Lung (tissue), 12 donors: Measurements from ENCODE around the gene IP6K2. TPM values are rescaled to one million over a fixed set of nuclear protein-coding genes. Genes with fewer than 3 reads are reported as not detected.

Source experiments
- ATAC-seq: fragments of 200-7000 bp; cut with Tn5 transposase; one replicate; pipeline ENCODE4 v1.9.1; 2020; ENCODE audit warnings: moderate number of reproducible peaks; ENCODE audit not compliant: insufficient read depth, low FRiP score
- DNase-seq, 3 donors: peaks; one replicate each; pipeline ENCODE4 v3.0.0-alpha.2; 2013 to 2017
- H3K27ac ChIP-seq, 2 donors: one replicate each; pipeline ENCODE4 v1.5.1; 2013; ENCODE audit warnings: mild to moderate bottlenecking in 2 of 2, moderate library complexity in 2 of 2, control low read depth in 1 of 2, inconsistent platforms in 1 of 2, low read depth in 1 of 2, low read length in 1 of 2
- H3K27me3 ChIP-seq, 3 donors: one replicate each; pipeline ENCODE4 v1.5.1; 2013; ENCODE audit warnings: low read length in 2 of 3; ENCODE audit not compliant: control insufficient read depth in 3 of 3, insufficient read depth in 3 of 3
- H3K36me3 ChIP-seq, 4 donors: one replicate each; pipeline ENCODE4 v1.5.1; 2013; ENCODE audit warnings: low read length in 4 of 4, mild to moderate bottlenecking in 1 of 4, moderate library complexity in 1 of 4; ENCODE audit not compliant: control insufficient read depth in 4 of 4, insufficient read depth in 4 of 4
- H3K4me1 ChIP-seq, 5 donors: one replicate each; pipeline ENCODE4 v1.5.1; 2013; ENCODE audit warnings: low read length in 5 of 5, mild to moderate bottlenecking in 2 of 5, moderate library complexity in 1 of 5; ENCODE audit not compliant: control insufficient read depth in 5 of 5, insufficient read depth in 5 of 5
- H3K4me3 ChIP-seq: one replicate; pipeline ENCODE4 v1.5.1; 2013; ENCODE audit warnings: mild to moderate bottlenecking, control low read depth, moderate library complexity
- H3K9ac ChIP-seq, 2 donors: one replicate each; pipeline ENCODE4 v1.5.1; 2013; ENCODE audit warnings: low read length in 2 of 2, control low read depth in 1 of 2; ENCODE audit not compliant: insufficient read depth in 1 of 2
- H3K9me3 ChIP-seq, 4 donors: one replicate each; pipeline ENCODE4 v1.5.1; 2013; ENCODE audit warnings: low read length in 3 of 4, mild to moderate bottlenecking in 1 of 4, moderate library complexity in 1 of 4; ENCODE audit not compliant: control insufficient read depth in 4 of 4, insufficient read depth in 3 of 4
- WGBS, 2 donors: extraction: QIAGEN DNeasy Blood & Tissue Kit; methylation state at CpG; one replicate each; pipeline ENCODE4 v1.1.7; 2013; 5-methylcytosine and 5-hydroxymethylcytosine counted together
- polyA plus RNA-seq, 2 donors: library from polyadenylated mRNA; stranded (reverse); fragments of 200-250 nt; gene quantifications; one replicate each; pipeline ENCODE4 v1.2.1, GENCODE V29; 2013
- total RNA-seq, 2 donors: library from RNA; depleted of rRNA in 1 of 2; stranded (reverse); fragments of >200 nt in 1 of 2; gene quantifications; one replicate each; pipeline ENCODE4 v1.2.1, GENCODE V29; 2014 to 2021
- TF ChIP-seq, protein P1 (sequence below): IDR thresholded peaks from 2 replicates; pipeline ENCODE4 v1.5.1; 2012; ENCODE audit warnings: mild to moderate bottlenecking; ENCODE audit errors: control extremely low read depth, extremely low read depth
- donor health status: control.
- donor health status: control.
- donor health status: Bipolar disorder and iron deficiency.
- donor health status: healthy.
- donor health status: DM: yes; HTN: yes; CAD: no.

Gene IP6K2
- total and polyA plus RNA-seq, 4 donors: 54.3 to 128 (median 61.4) TPM

DNA sequence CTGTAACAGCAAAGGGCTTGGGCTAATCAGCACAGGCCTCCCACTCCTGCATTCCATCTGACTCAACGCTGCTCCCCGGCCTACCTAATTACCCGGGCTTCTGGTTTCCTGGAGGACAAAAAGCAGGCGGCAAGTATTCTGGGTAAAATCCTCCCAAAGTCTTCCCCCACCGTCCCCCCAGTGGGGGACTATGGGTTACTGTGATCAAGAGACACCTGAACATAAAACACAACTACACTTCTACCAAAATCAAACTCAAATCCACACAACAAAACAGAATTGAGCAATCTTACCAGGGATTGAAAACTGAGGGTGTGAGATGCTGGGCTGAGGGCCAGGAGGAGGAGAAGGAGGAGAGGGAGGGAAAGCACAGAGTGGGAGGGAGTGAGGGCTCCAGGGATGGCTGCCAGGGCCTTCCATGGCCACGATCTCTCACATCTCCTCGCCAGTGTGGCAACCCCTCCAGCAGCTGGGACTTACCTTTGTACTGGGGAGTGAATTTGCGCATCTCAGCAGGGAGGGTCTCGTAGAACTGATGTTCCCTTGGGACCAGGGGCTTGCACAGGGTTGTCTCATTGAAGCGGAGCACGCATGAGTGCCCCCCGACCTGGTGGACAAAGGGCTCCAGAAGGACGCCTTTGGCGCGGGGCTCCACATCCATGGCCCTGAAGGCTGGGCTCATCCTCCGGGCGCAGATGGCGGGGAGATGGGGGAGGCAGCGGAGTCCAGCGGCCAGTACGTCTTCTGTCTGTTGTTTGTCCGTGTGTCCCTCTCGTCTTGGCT is 22.2 kb downstream of the IP6K2 start:
- ATAC-seq: peak; percentile 79
- peaks cover 0 to 15% (median 11%) of the 10 kb centered on the region in 5 donors for H3K4me1 ChIP-seq
- H3K36me3 ChIP-seq: peaks cover 19 to 56% (median 51%) of the 10 kb centered on the region in 4 donors
- H3K9ac ChIP-seq: no peak overlapping the region
- H3K4me3 ChIP-seq: peak overlapping the region; percentile 16
- WGBS, 2 donors: 72 to 78% methylated on average over 23 of the region's 23 CpGs
- TF ChIP-seq, protein P1, sequence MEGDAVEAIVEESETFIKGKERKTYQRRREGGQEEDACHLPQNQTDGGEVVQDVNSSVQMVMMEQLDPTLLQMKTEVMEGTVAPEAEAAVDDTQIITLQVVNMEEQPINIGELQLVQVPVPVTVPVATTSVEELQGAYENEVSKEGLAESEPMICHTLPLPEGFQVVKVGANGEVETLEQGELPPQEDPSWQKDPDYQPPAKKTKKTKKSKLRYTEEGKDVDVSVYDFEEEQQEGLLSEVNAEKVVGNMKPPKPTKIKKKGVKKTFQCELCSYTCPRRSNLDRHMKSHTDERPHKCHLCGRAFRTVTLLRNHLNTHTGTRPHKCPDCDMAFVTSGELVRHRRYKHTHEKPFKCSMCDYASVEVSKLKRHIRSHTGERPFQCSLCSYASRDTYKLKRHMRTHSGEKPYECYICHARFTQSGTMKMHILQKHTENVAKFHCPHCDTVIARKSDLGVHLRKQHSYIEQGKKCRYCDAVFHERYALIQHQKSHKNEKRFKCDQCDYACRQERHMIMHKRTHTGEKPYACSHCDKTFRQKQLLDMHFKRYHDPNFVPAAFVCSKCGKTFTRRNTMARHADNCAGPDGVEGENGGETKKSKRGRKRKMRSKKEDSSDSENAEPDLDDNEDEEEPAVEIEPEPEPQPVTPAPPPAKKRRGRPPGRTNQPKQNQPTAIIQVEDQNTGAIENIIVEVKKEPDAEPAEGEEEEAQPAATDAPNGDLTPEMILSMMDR: no peak
- H3K27ac ChIP-seq: peak overlapping the region; percentile 63 to 80
- H3K9me3 ChIP-seq: no peaks in the 10 kb centered on the region
- no peaks in the 10 kb centered on the region for H3K27me3 ChIP-seq
- peak; percentile 83 to 95 (median 91) for DNase-seq

DNA sequence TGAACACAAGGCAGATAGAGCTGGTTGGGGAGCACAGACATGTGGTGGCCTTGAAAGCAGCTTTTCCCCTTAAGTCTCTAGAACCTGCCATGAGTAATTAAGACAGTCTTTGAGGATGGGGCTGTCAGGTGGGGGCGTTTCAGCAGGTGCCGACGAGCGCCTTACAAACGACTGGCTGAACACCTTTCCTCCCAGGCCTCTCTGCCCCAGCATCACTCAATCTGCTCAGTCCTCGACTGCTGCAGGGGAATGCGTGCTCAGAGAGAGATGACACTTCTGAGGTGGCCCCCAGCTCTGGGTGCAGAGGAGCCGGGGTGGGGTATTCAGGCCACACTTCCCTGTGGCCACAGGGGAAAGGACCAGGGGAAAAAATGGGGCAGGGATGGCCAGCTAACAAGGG is 23.2 kb downstream of the IP6K2 start:
- DNase-seq (no peak), ATAC-seq (no peak)
- Histone ChIP-seq H3K27me3 (no peaks in the 10 kb centered on the region), H3K9ac (no peak overlapping the region), H3K9me3 (no peaks in the 10 kb centered on the region), H3K4me1 (peaks cover 0 to 15% (median 8%) of the 10 kb centered on the region in 5 donors), H3K36me3 (peaks cover 22 to 59% (median 53%) of the 10 kb centered on the region in 4 donors), H3K4me3 (no peak overlapping the region), H3K27ac (peak overlapping the region; percentile 80 to 81)
- WGBS, 2 donors: 87 to 92% methylated on average over 8 of the region's 8 CpGs
- TF ChIP-seq, protein P1: no peak

DNA sequence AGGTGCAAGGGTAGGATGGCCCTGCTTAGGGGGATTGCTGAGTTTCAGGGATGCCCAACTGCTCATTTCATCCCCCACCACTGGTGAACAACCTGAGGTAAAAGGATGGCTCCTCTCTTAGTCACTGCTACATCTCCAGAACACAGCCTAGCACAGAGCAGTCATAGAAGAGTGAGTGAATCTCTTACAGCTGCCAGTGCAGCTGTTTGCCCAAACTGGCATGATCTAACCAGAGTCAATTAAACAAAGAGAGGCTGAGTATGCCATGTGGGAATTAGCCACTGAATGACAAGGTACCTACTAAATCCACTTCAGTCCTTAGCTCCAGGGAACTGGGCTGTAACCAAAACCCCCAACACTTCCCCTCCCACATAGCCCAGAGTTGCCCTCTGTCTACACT is 24.5 kb downstream of the IP6K2 start:
- H3K4me1 ChIP-seq: peaks cover 0 to 15% (median 8%) of the 10 kb centered on the region in 5 donors
- peak overlapping the region in 1 of 2 donors; percentile 13 for H3K27ac ChIP-seq
- TF ChIP-seq, protein P1: no peak
- H3K9ac ChIP-seq: no peak overlapping the region
- H3K27me3 ChIP-seq: no peaks in the 10 kb centered on the region
- peaks cover 25 to 65% (median 61%) of the 10 kb centered on the region in 4 donors for H3K36me3 ChIP-seq
- no peaks in the 10 kb centered on the region for H3K9me3 ChIP-seq
- ATAC-seq (no peak), DNase-seq (no peak)
- H3K4me3 ChIP-seq: no peak overlapping the region
